Activated CD4-positive, alpha-beta T cell treated with anti-CD3 and anti-CD28 coated beads, Interleukin-2, amount 50 U/mL, for 4 hours (primary cell): ENCODE results near the gene CHRNA9.

ENCODE experiments used
- DNase-seq, 2 experiments: peaks; one replicate each; pipeline ENCODE4 v3.0.0-alpha.2; 2020

CHRNA9 gene

GRCh38 chr4:40394236-40394635, 59.1 kb downstream of the CHRNA9 start:
- no peak for DNase-seq

- DNase-seq: no peak
Measured at GRCh38 chr4:40395166-40395900, 60.2 kb downstream of the CHRNA9 start.

GRCh38 chr4:40395908-40396793, 61.0 kb downstream of the CHRNA9 start:
- DNase-seq: no peak

- DNase-seq: no peak
Measured at GRCh38 chr4:40399578-40399977, 64.4 kb downstream of the CHRNA9 start.

- no peak for DNase-seq
Measured at GRCh38 chr4:40401096-40401495, 66.0 kb downstream of the CHRNA9 start.

GRCh38 chr4:40401631-40402030, 66.5 kb downstream of the CHRNA9 start:
- no peak for DNase-seq

- no peak for DNase-seq
Measured at GRCh38 chr4:40402556-40402955, 67.4 kb downstream of the CHRNA9 start.

- no peak for DNase-seq
Measured at GRCh38 chr4:40403081-40403480, 67.9 kb downstream of the CHRNA9 start.
